IMR-90 (cell line): ENCODE measurements around the gene GLO1. TPM values are rescaled to one million over a fixed set of nuclear protein-coding genes. Genes with fewer than 3 reads are reported as not detected.

Experiments used
- ATAC-seq: fragments of 200-7000 bp; cut with Tn5 transposase; 2 replicates; pipeline ENCODE4 v1.9.1; 2020; ENCODE audit warnings: low read depth, mild to moderate bottlenecking, moderate library complexity
- BruUV-seq: library from RNA; stranded (reverse); fragments of 400-500 nt; replicated peaks from 2 replicates; lab custom pipeline; 2021; lab: Mats Ljungman, UMichigan
- CTCF ChIA-PET: fragments of 300-600 bp; formaldehyde crosslinking; extraction: SDS; loops from one replicate; lab custom pipeline; 2021; ENCODE audit warnings: antibody characterized with exemption; lab: Yijun Ruan, JAX
- POLR2A ChIA-PET: fragments of 300-600 bp; sonication (Branson Sonifier 250); formaldehyde crosslinking; loops from one replicate; lab custom pipeline; 2022; ENCODE audit warnings: antibody characterized with exemption; ENCODE audit not compliant: unreplicated experiment; lab: Charles Lee
- DNase-seq: peaks from one replicate; pipeline ENCODE4 v3.0.0; 2013
- H2AFZ ChIP-seq: replicated peaks from 2 replicates; pipeline ENCODE3; 2013; ENCODE audit warnings: low read length, mild to moderate bottlenecking; ENCODE audit not compliant: poor library complexity
- H2AK5ac ChIP-seq: 2 replicates; pipeline ENCODE4 v1.6.1; 2013; ENCODE audit warnings: low read depth, low read length, inconsistent platforms
- H2AK9ac ChIP-seq: replicated peaks from 2 replicates; pipeline ENCODE3; 2013; ENCODE audit warnings: mild to moderate bottlenecking, low read depth, low read length, moderate library complexity; ENCODE audit not compliant: poor library complexity
- H2BK120ac ChIP-seq: 2 replicates; pipeline ENCODE4 v1.6.1; 2013; ENCODE audit warnings: low read depth, low read length, inconsistent platforms
- H2BK15ac ChIP-seq: 3 replicates; pipeline ENCODE4 v1.6.1; 2013; ENCODE audit warnings: low read depth, low read length, inconsistent platforms
- H2BK20ac ChIP-seq: 2 replicates; pipeline ENCODE4 v1.6.1; 2013; ENCODE audit warnings: low read depth, mild to moderate bottlenecking, inconsistent platforms, low read length, moderate library complexity
- H2BK5ac ChIP-seq: 2 replicates; pipeline ENCODE4 v1.6.1; 2013; ENCODE audit warnings: mild to moderate bottlenecking, low read depth, low read length, inconsistent platforms; ENCODE audit not compliant: poor library complexity, severe bottlenecking
- H3K14ac ChIP-seq: replicated peaks from 2 replicates; pipeline ENCODE4 v1.6.1; 2013; ENCODE audit warnings: low read depth, low read length, inconsistent platforms
- H3K18ac ChIP-seq: 2 replicates; pipeline ENCODE4 v1.6.1; 2013; ENCODE audit warnings: low read depth, low read length, control low read depth
- H3K23ac ChIP-seq: 2 replicates; pipeline ENCODE4 v1.6.1; 2013; ENCODE audit warnings: low read depth, low read length, inconsistent platforms
- H3K27ac ChIP-seq: 2 replicates; pipeline ENCODE4 v1.5.1; 2013; ENCODE audit warnings: mild to moderate bottlenecking, control low read depth, low read length; ENCODE audit not compliant: insufficient read depth
- H3K27me3 ChIP-seq: 2 replicates; pipeline ENCODE4 v1.6.1; 2013; ENCODE audit warnings: low read length; ENCODE audit not compliant: control insufficient read depth, insufficient read depth
- H3K36me3 ChIP-seq: 2 replicates; pipeline ENCODE4 v1.6.1; 2013; ENCODE audit warnings: low read length, mixed read lengths; ENCODE audit not compliant: control insufficient read depth, insufficient read depth
- H3K4ac ChIP-seq: 2 replicates; pipeline ENCODE4 v1.6.1; 2013; ENCODE audit warnings: low read depth, low read length, inconsistent platforms
- H3K4me1 ChIP-seq: 2 replicates; pipeline ENCODE4 v1.6.1; 2013; ENCODE audit warnings: low read length, mixed read lengths; ENCODE audit not compliant: control insufficient read depth, insufficient read depth
- H3K4me2 ChIP-seq: 2 replicates; pipeline ENCODE4 v1.6.1; 2013; ENCODE audit warnings: low read depth, mild to moderate bottlenecking, control low read depth, low read length, moderate library complexity
- H3K4me3 ChIP-seq: 2 replicates; pipeline ENCODE4 v1.5.1; 2013; ENCODE audit warnings: low read depth, mild to moderate bottlenecking, control low read depth, low read length, moderate library complexity; ENCODE audit not compliant: insufficient read depth
- H3K56ac ChIP-seq: 2 replicates; pipeline ENCODE4 v1.6.1; 2013; ENCODE audit warnings: low read length, inconsistent platforms; ENCODE audit not compliant: insufficient read depth; ENCODE audit errors: extremely low read depth
- H3K79me1 ChIP-seq, 2 experiments: 2 replicates each; pipeline ENCODE4 v1.6.1; 2013; ENCODE audit warnings: low read length in 2 of 2, inconsistent platforms in 1 of 2, low read depth in 1 of 2
- H3K9ac ChIP-seq: 2 replicates; pipeline ENCODE4 v1.6.1; 2013; ENCODE audit warnings: low read depth, low read length, control low read depth
- H3K9me1 ChIP-seq: 2 replicates; pipeline ENCODE4 v1.6.1; 2013; ENCODE audit warnings: low read length, inconsistent platforms; ENCODE audit not compliant: insufficient read depth
- H3K9me3 ChIP-seq: 2 replicates; pipeline ENCODE4 v1.6.1; 2013; ENCODE audit warnings: low read length; ENCODE audit not compliant: control insufficient read depth, insufficient read depth
- H4K20me1 ChIP-seq: 2 replicates; pipeline ENCODE4 v1.6.1; 2013; ENCODE audit warnings: low read length, inconsistent platforms; ENCODE audit not compliant: insufficient read depth
- H4K5ac ChIP-seq: 2 replicates; pipeline ENCODE4 v1.6.1; 2013; ENCODE audit warnings: mild to moderate bottlenecking, low read depth, low read length, control low read depth
- H4K8ac ChIP-seq, 2 experiments: 2 replicates each; pipeline ENCODE4 v1.6.1; 2013; ENCODE audit warnings: low read depth in 2 of 2, low read length in 2 of 2, control low read depth in 1 of 2, inconsistent platforms in 1 of 2
- H4K91ac ChIP-seq: 2 replicates; pipeline ENCODE4 v1.6.1; 2013; ENCODE audit warnings: low read depth, low read length, inconsistent platforms; ENCODE audit not compliant: insufficient read depth
- BHLHE40 ChIP-seq: fragments of 150-350 bp; IDR thresholded peaks from 2 replicates; pipeline ENCODE4 v1.6.1; 2016; ENCODE audit warnings: mild to moderate bottlenecking, low read depth, low read length
- CEBPB ChIP-seq: IDR thresholded peaks from 2 replicates; pipeline ENCODE4 v1.6.1; 2012; ENCODE audit warnings: low read depth, low read length, improper control_type of control experiment
- CHD1 ChIP-seq: IDR thresholded peaks from 2 replicates; pipeline ENCODE4 v1.6.1; 2012; ENCODE audit warnings: low read depth, low read length, improper control_type of control experiment
- CTCF ChIP-seq: conservative IDR thresholded peaks from 2 replicates; pipeline ENCODE4 v1.5.1; 2012; ENCODE audit warnings: mild to moderate bottlenecking, low read depth, low read length, improper control_type of control experiment
- FOS ChIP-seq: fragments of 150-350 bp; IDR thresholded peaks from 2 replicates; pipeline ENCODE4 v1.6.1; 2016; ENCODE audit warnings: low read depth, low read length
- MAFK ChIP-seq: IDR thresholded peaks from 2 replicates; pipeline ENCODE4 v1.6.1; 2012; ENCODE audit warnings: low read depth, low read length, improper control_type of control experiment
- MAZ ChIP-seq: IDR thresholded peaks from 2 replicates; pipeline ENCODE4 v1.6.1; 2012; ENCODE audit warnings: low read depth, mild to moderate bottlenecking, low read length, improper control_type of control experiment, moderate library complexity, borderline replicate concordance
- MXI1 ChIP-seq: IDR thresholded peaks from 2 replicates; pipeline ENCODE4 v1.6.1; 2012; ENCODE audit warnings: low read depth, mild to moderate bottlenecking, low read length, moderate library complexity, borderline replicate concordance
- NFE2L2 ChIP-seq: fragments of 150-350 bp; IDR thresholded peaks from 2 replicates; pipeline ENCODE4 v1.6.1; 2016; ENCODE audit warnings: low read depth, mild to moderate bottlenecking, low read length
- POLR2A ChIP-seq: IDR thresholded peaks from 2 replicates; pipeline ENCODE4 v1.6.1; 2012; ENCODE audit warnings: mild to moderate bottlenecking, low read depth, low read length
- RAD21 ChIP-seq: IDR thresholded peaks from 2 replicates; pipeline ENCODE4 v1.6.1; 2012; ENCODE audit warnings: low read length, improper control_type of control experiment
- RCOR1 ChIP-seq: IDR thresholded peaks from 2 replicates; pipeline ENCODE4 v1.6.1; 2012; ENCODE audit warnings: mild to moderate bottlenecking, low read length, improper control_type of control experiment; ENCODE audit not compliant: insufficient replicate concordance
- RFX5 ChIP-seq: IDR thresholded peaks from 2 replicates; pipeline ENCODE4 v1.8.0; 2012; ENCODE audit warnings: low read depth, mild to moderate bottlenecking, low read length, moderate library complexity
- SMC3 ChIP-seq: fragments of 150-350 bp; IDR thresholded peaks from 2 replicates; pipeline ENCODE4 v1.6.1; 2016; ENCODE audit warnings: low read depth, mild to moderate bottlenecking, antibody characterized with exemption, low read length, moderate library complexity
- USF2 ChIP-seq: fragments of 150-350 bp; IDR thresholded peaks from 2 replicates; pipeline ENCODE4 v1.6.1; 2017; ENCODE audit warnings: mild to moderate bottlenecking, antibody characterized with exemption, low read length, low read depth
- WGBS, 2 experiments: methylation state at CpG; one replicate each; pipeline versions ENCODE4 v1.1.5 to v1.1.7; 2013; ENCODE audit warnings: missing lambda C conversion rate in 2 of 2; ENCODE audit not compliant: insufficient read length in 1 of 2; ENCODE audit errors: extremely low coverage in 2 of 2; 5-methylcytosine and 5-hydroxymethylcytosine counted together
- dilution Hi-C: fragments of 300-500 bp; cut with HindIII; formaldehyde crosslinking; loops from one replicate; pipeline ENCODE4 v1.14.3; 2018; ENCODE audit warnings: low sequenced_read_pairs; ENCODE audit not compliant: unreplicated experiment
- in situ Hi-C: fragments of 300-500 bp; cut with MboI; formaldehyde crosslinking; loops from 3 replicates; pipeline ENCODE4 v1.14.3; 2019; ENCODE audit warnings: low sequenced_read_pairs, inconsistent platforms, mixed read lengths
- intact Hi-C: fragments of 100-400 bp; cut with micrococcal nuclease; formaldehyde crosslinking; loops from 2 replicates; pipeline ENCODE4 v1.10.0; 2022
- polyA plus RNA-seq, 3 experiments: library from polyadenylated mRNA; depleted of rRNA; stranded (reverse); fragments of >200 nt; gene quantifications; 2 replicates each; pipeline ENCODE4 v1.2.3, GENCODE V29; 2012; ENCODE audit warnings: low replicate concordance in 1 of 3
- total RNA-seq: library from RNA; depleted of rRNA; stranded (reverse); fragments of >200 nt; gene quantifications from 2 replicates; pipeline ENCODE4 v1.2.3, GENCODE V29; 2012
- TF ChIP-seq, protein P1 (sequence below): fragments of 150-350 bp; IDR thresholded peaks from 2 replicates; pipeline ENCODE4 v1.6.1; 2016; ENCODE audit warnings: low read depth, mild to moderate bottlenecking, low read length, moderate library complexity, borderline replicate concordance

The GLO1 gene
- total and polyA plus RNA-seq, 2 of the 4 experiments (the other 2 are of a cell fraction) = 65.1 to 111 TPM

GRCh38 chr6:38681850-38682249, 21.1 kb downstream of the GLO1 start:
- Histone ChIP-seq H3K14ac (no peak overlapping the region), H2AK5ac (no peak overlapping the region), H2AFZ (no peak overlapping the region), H3K27ac (no peak overlapping the region), H3K4ac (no peak overlapping the region), H3K56ac (no peak overlapping the region), H2BK5ac (no peak overlapping the region), H3K23ac (no peak overlapping the region), H3K18ac (no peak overlapping the region), H4K20me1 (peaks cover under 1% of the 10 kb centered on the region; the same call in 1 of the 2 replicates), H4K91ac (no peak overlapping the region), H3K79me1 (peaks cover under 1 to 8% of the 10 kb centered on the region in 2 experiments), H2AK9ac (no peak overlapping the region), H3K4me1 (peaks cover 3% of the 10 kb centered on the region; the same call in 1 of the 2 replicates), H3K4me3 (no peak overlapping the region), H3K4me2 (no peak overlapping the region), H3K9me3 (no peaks in the 10 kb centered on the region), H2BK20ac (no peak overlapping the region), H3K9ac (no peak overlapping the region), H3K36me3 (peaks cover 13% of the 10 kb centered on the region), H2BK15ac (no peak overlapping the region), H4K5ac (no peak overlapping the region), H2BK120ac (no peak overlapping the region), H3K27me3 (no peaks in the 10 kb centered on the region), H4K8ac (no peak overlapping the region), H3K9me1 (0 out of 2 replicates have a peak, but pooled peaks cover 3% of the 10 kb centered on the region)
- no peak for DNase-seq
- TF ChIP-seq MXI1 (no peak), CHD1 (no peak), SMC3 (no peak), NFE2L2 (no peak), RCOR1 (no peak), MAZ (no peak), RAD21 (no peak), POLR2A (no peak), BHLHE40 (no peak), RFX5 (no peak), FOS (no peak), USF2 (no peak), CEBPB (no peak), CTCF (no peak), MAFK (no peak)
- TF ChIP-seq, protein P1, sequence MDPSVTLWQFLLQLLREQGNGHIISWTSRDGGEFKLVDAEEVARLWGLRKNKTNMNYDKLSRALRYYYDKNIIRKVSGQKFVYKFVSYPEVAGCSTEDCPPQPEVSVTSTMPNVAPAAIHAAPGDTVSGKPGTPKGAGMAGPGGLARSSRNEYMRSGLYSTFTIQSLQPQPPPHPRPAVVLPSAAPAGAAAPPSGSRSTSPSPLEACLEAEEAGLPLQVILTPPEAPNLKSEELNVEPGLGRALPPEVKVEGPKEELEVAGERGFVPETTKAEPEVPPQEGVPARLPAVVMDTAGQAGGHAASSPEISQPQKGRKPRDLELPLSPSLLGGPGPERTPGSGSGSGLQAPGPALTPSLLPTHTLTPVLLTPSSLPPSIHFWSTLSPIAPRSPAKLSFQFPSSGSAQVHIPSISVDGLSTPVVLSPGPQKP = no peak
- ChIA-PET POLR2A (no interaction called here), CTCF (no interaction called here)
- BruUV-seq = no TSS peak
- in situ Hi-C loops = no loop called here
- dilution Hi-C loops = no loop called here
- no peak for ATAC-seq
- intact Hi-C loops = no loop called here
- WGBS, 2 experiments = no CpG with 5 or more reads among the region's 2 CpGs
